GM10847 (cell line): ENCODE data around the gene RRP36.

Experiments used
- POLR2A ChIP-seq: IDR thresholded peaks from 2 replicates; pipeline ENCODE4 v1.6.1; 2011; ENCODE audit not compliant: insufficient read length; ENCODE audit errors: extremely low read depth

The RRP36 gene, protein sequence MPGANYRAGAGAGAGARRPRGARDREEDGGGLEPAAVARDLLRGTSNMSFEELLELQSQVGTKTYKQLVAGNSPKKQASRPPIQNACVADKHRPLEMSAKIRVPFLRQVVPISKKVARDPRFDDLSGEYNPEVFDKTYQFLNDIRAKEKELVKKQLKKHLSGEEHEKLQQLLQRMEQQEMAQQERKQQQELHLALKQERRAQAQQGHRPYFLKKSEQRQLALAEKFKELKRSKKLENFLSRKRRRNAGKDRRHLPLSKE

DNA sequence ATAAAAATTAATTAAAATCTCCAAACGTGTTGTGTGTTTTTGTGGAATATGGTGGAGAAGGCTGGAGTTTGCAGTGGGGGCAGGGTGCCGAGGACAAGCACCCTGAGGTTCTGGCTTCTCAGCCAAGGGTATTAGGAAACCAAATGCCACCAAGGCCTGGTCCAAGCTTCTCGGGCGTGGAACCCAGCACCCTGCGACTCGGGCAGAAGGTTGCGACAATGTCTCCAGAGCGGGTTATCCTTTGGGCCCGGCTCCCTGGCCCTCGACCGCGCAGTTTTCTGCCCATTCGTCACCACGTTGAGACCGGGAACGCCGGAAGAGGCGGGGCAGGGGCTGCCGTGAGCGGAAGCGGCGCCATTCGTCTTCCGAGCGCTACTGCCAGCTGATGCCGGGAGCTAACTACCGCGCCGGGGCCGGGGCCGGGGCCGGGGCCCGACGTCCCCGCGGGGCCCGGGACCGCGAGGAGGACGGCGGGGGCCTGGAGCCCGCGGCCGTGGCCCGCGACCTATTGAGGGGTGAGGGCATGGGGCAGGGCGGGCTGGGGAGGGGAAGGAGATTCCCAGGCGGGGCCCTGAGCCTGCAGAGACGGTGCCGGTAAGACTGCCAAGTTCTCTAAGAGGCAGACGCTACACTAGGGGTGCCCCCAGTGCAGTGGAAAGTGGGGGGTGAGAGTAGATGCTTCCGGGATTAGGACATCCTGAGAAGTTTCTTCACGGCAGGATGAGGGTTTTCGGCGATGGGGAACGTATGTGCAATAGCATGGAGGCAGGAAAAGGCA is at the start of gene RRP36:
RRP36 (plus strand) TSS at position 354 of the 778 bp plus-strand sequence; CDS start at position 386, 32 bp downstream.
- TF ChIP-seq POLR2A = peak; percentile 58

DNA sequence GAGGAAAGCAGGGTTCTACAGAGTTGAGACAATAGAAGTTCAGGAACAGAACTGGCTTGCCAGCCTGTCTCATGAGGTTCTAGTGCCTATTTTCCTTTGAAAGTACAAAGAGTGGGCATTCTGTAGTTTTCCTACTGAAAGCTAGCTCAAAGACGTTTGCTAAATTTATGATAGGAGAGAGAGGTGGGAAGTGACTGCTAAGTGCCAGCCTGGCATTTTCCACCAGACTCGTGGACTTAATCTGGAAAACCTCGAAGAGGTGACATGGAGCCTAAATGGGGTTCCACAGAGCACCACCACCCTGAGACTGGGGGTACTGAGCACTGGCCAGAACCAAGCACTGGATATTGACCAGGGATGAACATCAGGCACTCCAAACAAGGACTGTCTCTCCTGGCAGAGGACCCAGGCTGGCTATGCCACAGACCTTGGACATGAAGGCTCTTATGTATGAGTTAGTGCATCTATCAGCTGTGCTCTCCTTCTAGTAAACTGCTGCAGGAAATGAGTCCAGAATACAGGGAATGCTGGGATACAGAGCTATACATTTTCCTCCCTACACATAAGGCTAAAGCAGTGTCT is 49.6 kb upstream of the RRP36 start:
- no peak for TF ChIP-seq POLR2A

DNA sequence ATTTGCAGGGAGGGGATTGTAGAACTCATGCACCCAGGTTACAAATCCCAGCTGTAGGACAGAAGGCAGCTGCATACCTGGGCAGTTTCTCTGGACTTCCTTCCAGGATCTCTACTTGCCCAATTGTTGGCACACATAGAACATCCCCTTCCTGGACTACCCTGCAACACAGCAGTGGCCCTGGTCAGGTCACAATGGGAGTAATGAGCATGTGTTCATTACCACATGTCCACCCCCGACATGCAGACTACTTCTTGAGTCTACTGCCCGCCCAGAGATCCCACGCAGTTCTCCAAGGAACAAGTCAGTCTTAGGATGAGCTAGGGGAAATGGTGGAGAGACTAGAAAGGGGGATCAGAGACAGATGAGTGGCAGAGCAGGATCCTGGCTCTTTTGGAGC is 47.5 kb upstream of the RRP36 start:
- TF ChIP-seq POLR2A = no peak

DNA sequence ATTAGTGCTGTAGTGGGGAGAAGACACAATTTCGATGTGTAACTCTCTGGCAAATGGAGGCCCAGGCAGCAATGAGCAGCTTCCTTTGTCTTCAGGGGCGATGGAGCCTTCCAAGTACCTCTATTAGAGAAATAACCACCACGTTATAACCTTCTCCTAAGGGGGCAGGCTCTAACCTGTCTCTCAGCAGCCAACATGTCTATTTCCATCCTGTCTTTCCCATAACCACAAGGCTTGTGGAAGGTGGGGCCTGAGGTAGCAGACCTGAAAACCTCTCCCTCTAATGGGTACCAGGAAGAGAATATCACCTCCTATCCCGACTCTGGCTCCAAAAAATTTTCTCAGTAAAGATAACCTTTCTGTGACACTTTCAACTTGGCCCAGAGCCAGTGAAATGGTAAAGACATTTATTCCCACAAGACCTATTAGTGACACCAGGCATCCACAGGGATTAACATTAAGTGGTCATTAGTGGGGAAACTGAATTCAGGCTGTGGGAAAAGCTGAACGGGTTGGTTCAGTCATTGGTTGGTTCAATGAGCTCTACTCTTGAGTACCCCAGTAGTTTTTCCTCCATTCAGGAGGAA is 46.4 kb upstream of the RRP36 start:
- TF ChIP-seq POLR2A = no peak

DNA sequence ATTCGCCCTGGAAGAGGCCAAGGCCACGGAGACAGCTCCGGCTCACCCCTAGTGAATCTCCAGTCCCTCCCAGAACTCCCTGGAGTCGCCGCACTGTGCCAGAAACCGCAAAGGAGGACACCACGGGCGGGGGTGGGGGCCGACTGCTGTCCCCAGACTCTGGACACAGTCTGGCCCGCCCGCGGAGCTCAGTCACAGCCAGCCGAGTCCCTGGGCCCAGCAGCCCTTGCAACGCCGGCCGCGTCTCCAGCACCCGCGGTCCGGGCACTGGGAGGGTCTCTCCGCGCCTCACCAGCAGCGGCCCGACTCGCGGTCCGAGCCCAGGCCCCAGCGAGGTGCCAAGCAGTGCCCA is 43.0 kb upstream of the RRP36 start:
- no peak for TF ChIP-seq POLR2A

GRCh38 chr6:42978839-42979522 is 42.4 kb upstream of the RRP36 start, which contains the start of gene PEX6:
Gene PEX6, minus strand, starts transcription at chr6:42979181. Its CDS starts 31 bp downstream, at chr6:42979150.
- TF ChIP-seq POLR2A = peak; percentile 93

- TF ChIP-seq POLR2A = no peak
Measured at GRCh38 chr6:42979523-42980177, 41.8 kb upstream of the RRP36 start.

- TF ChIP-seq POLR2A = no peak
Measured at GRCh38 chr6:42981836-42982235, 39.6 kb upstream of the RRP36 start.

- peak; percentile 81 for TF ChIP-seq POLR2A
Measured at GRCh38 chr6:42984001-42984923, 37.2 kb upstream of the RRP36 start, which contains the start of gene PPP2R5D. Gene PPP2R5D, plus strand, starts transcription at chr6:42984570. Its CDS starts 108 bp downstream, at chr6:42984678.

GRCh38 chr6:42984924-42985475 is 36.4 kb upstream of the RRP36 start:
- TF ChIP-seq POLR2A = no peak

DNA sequence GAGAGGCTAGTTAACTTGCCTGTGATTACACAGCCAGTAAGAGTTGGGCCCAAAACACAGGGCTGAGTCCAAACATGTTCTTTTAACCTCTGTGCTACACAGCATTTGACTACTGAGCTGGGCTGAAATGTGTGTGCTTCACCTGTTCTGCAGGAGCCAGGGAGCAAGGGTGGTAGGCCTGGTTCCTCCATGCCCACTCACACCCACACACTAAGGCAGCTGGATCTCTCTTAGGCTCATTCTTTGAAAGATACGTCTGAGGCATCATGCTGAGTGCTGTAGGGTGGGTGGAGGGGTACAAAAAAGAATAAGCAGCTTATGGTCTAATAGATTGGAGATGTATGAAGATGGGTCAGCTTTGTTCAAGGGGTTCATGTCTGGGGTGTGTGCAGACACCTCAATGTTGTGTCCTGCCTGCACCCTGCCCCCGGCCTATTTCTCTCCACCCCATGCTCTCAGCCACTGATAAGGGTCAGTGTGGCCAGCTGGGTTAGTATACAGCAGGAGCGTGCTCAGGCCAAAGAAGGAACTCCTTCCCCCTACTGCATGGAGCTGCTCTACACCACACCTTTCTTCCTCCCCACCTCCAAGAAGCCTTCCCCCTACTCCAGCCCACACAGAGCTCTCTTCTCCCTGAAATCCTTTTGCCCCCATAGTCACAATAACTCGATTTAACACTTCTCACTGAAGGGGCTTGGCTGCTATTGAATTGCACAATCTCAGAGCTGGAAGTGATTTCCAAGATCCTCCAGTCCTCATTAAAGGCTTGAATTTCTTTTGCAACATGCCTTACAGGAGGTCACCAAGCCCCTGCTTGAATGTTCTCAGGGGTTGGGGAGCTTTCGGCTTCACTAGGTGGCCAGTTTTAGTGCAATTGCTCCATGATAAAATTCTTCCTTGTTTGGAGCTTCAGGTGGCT is 33.6 kb upstream of the RRP36 start:
- TF ChIP-seq POLR2A = no peak

GRCh38 chr6:42988486-42989020 is 32.9 kb upstream of the RRP36 start:
- no peak for TF ChIP-seq POLR2A
